ENCODE data around the gene TRAF2.

- TF ChIP-seq CTCF (IDR thresholded peaks at IDR 0.05; ENCODE audit: low read depth, low read length) (no peak), EZH2phosphoT487 (IDR thresholded peaks at IDR 0.05; ENCODE audit: low read depth) (no peak)
These were observed 24.0 kb downstream of the TRAF2 start for GRCh38 chr9:136910197-136910900.
